Testis (tissue), 3 donors: Measurements from ENCODE around the gene LGALS8. TPM values are rescaled to one million over a fixed set of nuclear protein-coding genes. Genes with fewer than 3 reads are reported as not detected.

Experiments
- DNase-seq: peaks from one replicate; pipeline ENCODE4 v3.0.0-alpha.2; 2019
- H3K27ac ChIP-seq, 2 donors: fragments of 200-600 bp; sonication (generic); one replicate each; pipeline ENCODE4 v1.5.1; 2019
- H3K27me3 ChIP-seq: fragments of 200-600 bp; sonication (generic); one replicate; pipeline ENCODE4 v1.5.1; 2019
- H3K36me3 ChIP-seq: fragments of 200-600 bp; sonication (generic); one replicate; pipeline ENCODE4 v1.5.1; 2017; ENCODE audit warnings: low read depth; ENCODE audit errors: missing control alignments
- H3K4me1 ChIP-seq: fragments of 200-600 bp; sonication (generic); one replicate; pipeline ENCODE4 v1.5.1; 2019
- H3K4me3 ChIP-seq, 2 donors: fragments of 200-600 bp; sonication (generic); one replicate each; pipeline ENCODE4 v1.5.1; 2017 to 2019
- H3K9me3 ChIP-seq: fragments of 200-600 bp; sonication (generic); one replicate; pipeline ENCODE4 v1.5.1; 2017
- CTCF ChIP-seq, 3 experiments: fragments of 450-650 bp in 2 of 3; fragments of 200-600 bp in 1 of 3; sonication (generic) in 1 of 3; IDR thresholded peaks; one replicate each; pipeline ENCODE4 v1.5.1; 2016 to 2019; ENCODE audit warnings: antibody characterized with exemption in 3 of 3, mild to moderate bottlenecking in 2 of 3, moderate library complexity in 1 of 3
- POLR2A ChIP-seq: fragments of 450-650 bp; IDR thresholded peaks from one replicate; pipeline ENCODE4 v1.6.1; 2017; ENCODE audit warnings: antibody characterized with exemption, mild to moderate bottlenecking, moderate library complexity
- WGBS, 2 donors: methylation state at CpG; one replicate each; pipeline ENCODE4 v1.1.5; 2018; 5-methylcytosine and 5-hydroxymethylcytosine counted together
- intact Hi-C: fragments of 100-400 bp; cut with DNase I; formaldehyde crosslinking; loops from one replicate; pipeline ENCODE4 v1.15.1; 2023; ENCODE audit warnings: low total_unique reads
- polyA plus RNA-seq: library from polyadenylated mRNA; stranded (reverse); fragments of 350-450 nt; fragmentation: Illumina TruSeq; extraction: RNeasy Lipid Tissue Mini Kit (QIAGEN cat#74804); gene quantifications from one replicate; pipeline ENCODE4 v1.2.3, GENCODE V29; 2014; ENCODE audit warnings: low read depth, low replicate concordance; ENCODE audit not compliant: insufficient read depth
- total RNA-seq, 2 donors: library from RNA; depleted of rRNA; stranded (reverse); fragments of >200 nt; gene quantifications; one replicate each; pipeline ENCODE4 v1.2.3, GENCODE V29; 2016

LGALS8 gene
- total and polyA plus RNA-seq, 3 donors from 2014 or later: 114 to 122 (median 115) TPM

GRCh38 chr1:236545621-236546169, 21.9 kb downstream of the LGALS8 start:
- Histone ChIP-seq H3K4me1 (no peaks in the 10 kb centered on the region), H3K36me3 (no peaks in the 10 kb centered on the region), H3K9me3 (no peaks in the 10 kb centered on the region), H3K27ac (no peak overlapping the region), H3K27me3 (no peaks in the 10 kb centered on the region), H3K4me3 (no peak overlapping the region)
- no peak for TF ChIP-seq CTCF (IDR thresholded peaks at IDR 0.05)
- no peak for TF ChIP-seq POLR2A
- WGBS, 2 donors: 62 to 63% methylated on average over 3 of the region's 3 CpGs
- intact Hi-C loops: no loop called here
- DNase-seq: no peak

- DNase-seq: no peak
- no peaks in the 10 kb centered on the region for H3K27me3 ChIP-seq
- no peaks in the 10 kb centered on the region for H3K36me3 ChIP-seq
- TF ChIP-seq CTCF (IDR thresholded peaks at IDR 0.05) (no peak), POLR2A (no peak)
- H3K4me1 ChIP-seq: no peaks in the 10 kb centered on the region
- H3K9me3 ChIP-seq: no peaks in the 10 kb centered on the region
- intact Hi-C loops: no loop called here
- 73 to 86% methylated on average over 6 of the region's 6 CpGs for WGBS, 2 donors
- no peak overlapping the region for H3K27ac ChIP-seq
- no peak overlapping the region for H3K4me3 ChIP-seq
These were observed 24.7 kb downstream of the LGALS8 start for GRCh38 chr1:236548452-236548851.

- DNase-seq: no peak
- no peaks in the 10 kb centered on the region for H3K36me3 ChIP-seq
- no peak for TF ChIP-seq POLR2A
- no peak for TF ChIP-seq CTCF (IDR thresholded peaks at IDR 0.05)
- H3K9me3 ChIP-seq: no peaks in the 10 kb centered on the region
- no peaks in the 10 kb centered on the region for H3K4me1 ChIP-seq
- no peak overlapping the region for H3K27ac ChIP-seq
- H3K4me3 ChIP-seq: no peak overlapping the region
- 72 to 87% methylated on average over 13 of the region's 13 CpGs for WGBS, 2 donors
- no peaks in the 10 kb centered on the region for H3K27me3 ChIP-seq
- intact Hi-C loops: no loop called here
These were observed 27.4 kb downstream of the LGALS8 start for GRCh38 chr1:236550961-236551851.

- 77 to 88% methylated on average over 6 of the region's 6 CpGs for WGBS, 2 donors
- intact Hi-C loops: no loop called here
- no peaks in the 10 kb centered on the region for H3K9me3 ChIP-seq
- no peak overlapping the region for H3K4me3 ChIP-seq
- no peak for DNase-seq
- H3K27me3 ChIP-seq: no peaks in the 10 kb centered on the region
- no peaks in the 10 kb centered on the region for H3K4me1 ChIP-seq
- H3K36me3 ChIP-seq: no peaks in the 10 kb centered on the region
- TF ChIP-seq CTCF (IDR thresholded peaks at IDR 0.05) (no peak), POLR2A (no peak)
- no peak overlapping the region for H3K27ac ChIP-seq
These were observed 28.3 kb downstream of the LGALS8 start for GRCh38 chr1:236552096-236552495.
